WTC11 (cell line): Measurements from ENCODE around the gene BTBD9. TPM values are rescaled to one million over a fixed set of nuclear protein-coding genes. Genes with fewer than 3 reads are reported as not detected.
A peak's percentile ranks its signal among the peaks of the same experiment; 100 is the strongest.

Experiments used
- ATAC-seq: fragments of 200-7000 bp; cut with Tn5 transposase; 2 replicates; pipeline ENCODE4 v1.10.0; 2021; ENCODE audit warnings: mild to moderate bottlenecking, moderate library complexity
- CTCF ChIA-PET: fragments of 300-600 bp; sonication (Branson Sonifier 250); formaldehyde crosslinking; loops from one replicate; lab custom pipeline; 2021; ENCODE audit warnings: antibody characterized with exemption; lab: Charles Lee
- POLR2A ChIA-PET: fragments of 350-600 bp; sonication (Branson Sonifier 250); formaldehyde crosslinking; loops from one replicate; lab custom pipeline; 2021; ENCODE audit warnings: antibody characterized with exemption; lab: Charles Lee
- DNase-seq: peaks from one replicate; pipeline ENCODE4 v3.0.0; 2021; ENCODE audit warnings: low spot score
- H3K27ac Mint-ChIP-seq: 2 replicates; pipeline ENCODE4 v1.8.0; 2021; ENCODE audit warnings: mixed read lengths
- H3K27me3 Mint-ChIP-seq: 2 replicates; pipeline ENCODE4 v1.8.0; 2021; ENCODE audit warnings: low read depth, mild to moderate bottlenecking, moderate library complexity, mixed read lengths
- H3K36me3 Mint-ChIP-seq: 2 replicates; pipeline ENCODE4 v1.8.0; 2021; ENCODE audit warnings: mixed read lengths
- H3K4me1 Mint-ChIP-seq: 2 replicates; pipeline ENCODE4 v1.8.0; 2022; ENCODE audit warnings: mixed read lengths
- H3K4me3 Mint-ChIP-seq: 2 replicates; pipeline ENCODE4 v1.8.0; 2021; ENCODE audit warnings: mild to moderate bottlenecking, moderate library complexity, mixed read lengths
- H3K9me3 Mint-ChIP-seq: 2 replicates; pipeline ENCODE4 v1.8.0; 2021; ENCODE audit warnings: mixed read lengths
- EMX1 ChIP-seq: fragments of 250-450 bp; sonication (Bioruptor Pico); IDR thresholded peaks from 2 replicates; pipeline ENCODE4 v1.8.0; 2021; ENCODE audit warnings: mild to moderate bottlenecking
- ESRRA ChIP-seq: sonication (generic); formaldehyde crosslinking; IDR thresholded peaks from 2 replicates; pipeline ENCODE4 v1.8.1; 2022; ENCODE audit warnings: mild to moderate bottlenecking, missing genetic modification reagents, borderline replicate concordance
- FOXP1 ChIP-seq: sonication (generic); formaldehyde crosslinking; IDR thresholded peaks from 2 replicates; pipeline ENCODE4 v1.8.0; 2022; ENCODE audit warnings: missing genetic modification reagents, mild to moderate bottlenecking, moderate library complexity, borderline replicate concordance
- FOXP4 ChIP-seq: sonication (generic); formaldehyde crosslinking; IDR thresholded peaks from 2 replicates; pipeline ENCODE4 v1.8.0; 2022; ENCODE audit warnings: mild to moderate bottlenecking, missing genetic modification reagents
- GABPB1 ChIP-seq: sonication (generic); formaldehyde crosslinking; IDR thresholded peaks from 2 replicates; pipeline ENCODE4 v1.8.1; 2023; ENCODE audit warnings: mild to moderate bottlenecking, missing genetic modification reagents
- NFE2L1 ChIP-seq: sonication (generic); formaldehyde crosslinking; IDR thresholded peaks from 2 replicates; pipeline ENCODE4 v1.8.1; 2023; ENCODE audit warnings: missing genetic modification reagents
- NR3C1 ChIP-seq: sonication (generic); formaldehyde crosslinking; conservative IDR thresholded peaks from 2 replicates; pipeline ENCODE4 v1.8.1; 2023; ENCODE audit warnings: low read depth, mild to moderate bottlenecking, missing genetic modification reagents
- PREB ChIP-seq: sonication (generic); formaldehyde crosslinking; IDR thresholded peaks from 2 replicates; pipeline ENCODE4 v1.8.1; 2022; ENCODE audit warnings: mild to moderate bottlenecking, missing genetic modification reagents, moderate library complexity, borderline replicate concordance
- SP1 ChIP-seq: sonication (generic); formaldehyde crosslinking; conservative IDR thresholded peaks from 2 replicates; pipeline ENCODE4 v1.8.1; 2022; ENCODE audit warnings: missing genetic modification reagents
- TEAD4 ChIP-seq: sonication (generic); formaldehyde crosslinking; IDR thresholded peaks from 2 replicates; pipeline ENCODE4 v1.8.0; 2022; ENCODE audit warnings: mild to moderate bottlenecking, missing genetic modification reagents
- ZNF396 ChIP-seq: fragments of 250-450 bp; sonication (Bioruptor Pico); IDR thresholded peaks from 2 replicates; pipeline ENCODE4 v1.8.0; 2021; ENCODE audit warnings: mild to moderate bottlenecking, moderate library complexity, borderline replicate concordance
- ZNF416 ChIP-seq: fragments of 250-450 bp; sonication (Bioruptor Pico); IDR thresholded peaks from 2 replicates; pipeline ENCODE4 v1.9.0; 2021; ENCODE audit warnings: mild to moderate bottlenecking, inconsistent platforms
- ZNF671 ChIP-seq: fragments of 250-450 bp; sonication (Bioruptor Pico); IDR thresholded peaks from 2 replicates; pipeline ENCODE4 v1.8.0; 2021; ENCODE audit warnings: mild to moderate bottlenecking
- total RNA-seq: library from RNA; stranded (reverse); gene quantifications from 3 replicates; pipeline ENCODE4 v1.2.3, GENCODE V29; 2021
- TF ChIP-seq, protein P1 (sequence below): fragments of 250-450 bp; sonication (Bioruptor Pico); IDR thresholded peaks from 2 replicates; pipeline ENCODE4 v1.9.0; 2021; ENCODE audit warnings: moderate library complexity, mild to moderate bottlenecking, inconsistent platforms, borderline replicate concordance
- TF ChIP-seq, protein P2 (sequence below): sonication (generic); formaldehyde crosslinking; IDR thresholded peaks from 2 replicates; pipeline ENCODE4 v1.8.1; 2022; ENCODE audit warnings: low read depth, missing genetic modification reagents, borderline replicate concordance
- TF ChIP-seq, protein P3 (sequence below): fragments of 250-450 bp; sonication (Bioruptor Pico); IDR thresholded peaks from 2 replicates; pipeline ENCODE4 v1.9.0; 2021; ENCODE audit warnings: mild to moderate bottlenecking, borderline replicate concordance
- TF ChIP-seq, protein P4 (sequence below): sonication (generic); formaldehyde crosslinking; IDR thresholded peaks from 2 replicates; pipeline ENCODE4 v1.8.1; 2023; ENCODE audit warnings: mild to moderate bottlenecking, missing genetic modification reagents

BTBD9 gene
- total RNA-seq, 1 experiment from 2014 or later: 4.2 TPM

DNA sequence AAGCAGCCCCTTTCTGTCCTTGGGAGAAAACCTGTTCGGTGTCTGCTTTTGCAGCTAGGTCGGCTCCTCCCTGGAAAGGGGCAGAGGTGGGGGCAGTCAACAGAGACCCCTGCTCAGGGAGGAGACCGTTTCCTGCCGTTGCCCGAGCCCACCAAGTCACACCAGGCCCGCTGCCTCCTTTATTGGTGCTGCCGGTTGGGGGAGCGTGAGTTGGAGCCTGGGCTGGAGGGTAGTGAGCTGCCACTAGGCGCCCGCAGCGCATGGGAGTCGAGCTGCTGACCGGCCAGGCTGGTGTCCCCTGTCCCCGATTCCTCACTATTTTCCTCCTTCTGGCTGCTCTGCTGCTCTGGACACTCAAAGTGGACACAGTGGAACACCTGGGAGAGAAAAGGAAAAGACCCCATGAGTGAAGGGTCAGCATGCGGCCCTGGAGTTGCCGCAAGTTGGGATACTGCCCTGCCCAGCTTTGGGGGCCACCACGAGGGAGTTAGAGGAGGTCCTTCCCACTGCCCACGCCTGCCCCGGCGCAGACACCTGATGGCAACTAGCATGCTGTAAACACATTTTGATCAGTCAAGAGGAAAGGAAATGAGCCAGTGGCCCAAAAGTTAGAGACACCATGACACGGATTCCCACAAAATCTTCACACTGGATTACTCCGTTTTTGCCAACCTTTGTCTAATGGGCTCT, 464.8 kb downstream of the BTBD9 start:
- Mint-ChIP-seq H3K9me3 (no peaks in the 10 kb centered on the region), H3K36me3 (no peaks in the 10 kb centered on the region), H3K4me3 (no peak overlapping the region), H3K27ac (peak overlapping the region; percentile 21; the same call in 1 of the 2 replicates), H3K4me1 (peaks cover 36% of the 10 kb centered on the region), H3K27me3 (no peaks in the 10 kb centered on the region)
- DNase-seq (no peak), ATAC-seq (no peak)
- TF ChIP-seq FOXP4 (CRISPR knock-in tag) (no peak), ZNF396 (CRISPR knock-in tag) (no peak), ZNF671 (CRISPR knock-in tag) (no peak), EMX1 (CRISPR knock-in tag) (no peak), NFE2L1 (no peak), NR3C1 (no peak), ZNF416 (CRISPR knock-in tag) (no peak), ESRRA (no peak), FOXP1 (no peak), SP1 (CRISPR knock-in tag) (no peak), GABPB1 (CRISPR knock-in tag) (no peak), TEAD4 (CRISPR knock-in tag) (no peak), PREB (CRISPR knock-in tag) (no peak)
- TF ChIP-seq, protein P1, sequence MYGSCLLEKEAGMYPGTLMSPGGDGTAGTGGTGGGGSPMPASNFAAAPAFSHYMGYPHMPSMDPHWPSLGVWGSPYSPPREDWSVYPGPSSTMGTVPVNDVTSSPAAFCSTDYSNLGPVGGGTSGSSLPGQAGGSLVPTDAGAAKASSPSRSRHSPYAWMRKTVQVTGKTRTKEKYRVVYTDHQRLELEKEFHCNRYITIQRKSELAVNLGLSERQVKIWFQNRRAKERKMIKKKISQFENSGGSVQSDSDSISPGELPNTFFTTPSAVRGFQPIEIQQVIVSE (CRISPR knock-in tag): no peak
- TF ChIP-seq, protein P2, sequence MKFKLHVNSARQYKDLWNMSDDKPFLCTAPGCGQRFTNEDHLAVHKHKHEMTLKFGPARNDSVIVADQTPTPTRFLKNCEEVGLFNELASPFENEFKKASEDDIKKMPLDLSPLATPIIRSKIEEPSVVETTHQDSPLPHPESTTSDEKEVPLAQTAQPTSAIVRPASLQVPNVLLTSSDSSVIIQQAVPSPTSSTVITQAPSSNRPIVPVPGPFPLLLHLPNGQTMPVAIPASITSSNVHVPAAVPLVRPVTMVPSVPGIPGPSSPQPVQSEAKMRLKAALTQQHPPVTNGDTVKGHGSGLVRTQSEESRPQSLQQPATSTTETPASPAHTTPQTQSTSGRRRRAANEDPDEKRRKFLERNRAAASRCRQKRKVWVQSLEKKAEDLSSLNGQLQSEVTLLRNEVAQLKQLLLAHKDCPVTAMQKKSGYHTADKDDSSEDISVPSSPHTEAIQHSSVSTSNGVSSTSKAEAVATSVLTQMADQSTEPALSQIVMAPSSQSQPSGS (CRISPR knock-in tag): no peak
- TF ChIP-seq, protein P3, sequence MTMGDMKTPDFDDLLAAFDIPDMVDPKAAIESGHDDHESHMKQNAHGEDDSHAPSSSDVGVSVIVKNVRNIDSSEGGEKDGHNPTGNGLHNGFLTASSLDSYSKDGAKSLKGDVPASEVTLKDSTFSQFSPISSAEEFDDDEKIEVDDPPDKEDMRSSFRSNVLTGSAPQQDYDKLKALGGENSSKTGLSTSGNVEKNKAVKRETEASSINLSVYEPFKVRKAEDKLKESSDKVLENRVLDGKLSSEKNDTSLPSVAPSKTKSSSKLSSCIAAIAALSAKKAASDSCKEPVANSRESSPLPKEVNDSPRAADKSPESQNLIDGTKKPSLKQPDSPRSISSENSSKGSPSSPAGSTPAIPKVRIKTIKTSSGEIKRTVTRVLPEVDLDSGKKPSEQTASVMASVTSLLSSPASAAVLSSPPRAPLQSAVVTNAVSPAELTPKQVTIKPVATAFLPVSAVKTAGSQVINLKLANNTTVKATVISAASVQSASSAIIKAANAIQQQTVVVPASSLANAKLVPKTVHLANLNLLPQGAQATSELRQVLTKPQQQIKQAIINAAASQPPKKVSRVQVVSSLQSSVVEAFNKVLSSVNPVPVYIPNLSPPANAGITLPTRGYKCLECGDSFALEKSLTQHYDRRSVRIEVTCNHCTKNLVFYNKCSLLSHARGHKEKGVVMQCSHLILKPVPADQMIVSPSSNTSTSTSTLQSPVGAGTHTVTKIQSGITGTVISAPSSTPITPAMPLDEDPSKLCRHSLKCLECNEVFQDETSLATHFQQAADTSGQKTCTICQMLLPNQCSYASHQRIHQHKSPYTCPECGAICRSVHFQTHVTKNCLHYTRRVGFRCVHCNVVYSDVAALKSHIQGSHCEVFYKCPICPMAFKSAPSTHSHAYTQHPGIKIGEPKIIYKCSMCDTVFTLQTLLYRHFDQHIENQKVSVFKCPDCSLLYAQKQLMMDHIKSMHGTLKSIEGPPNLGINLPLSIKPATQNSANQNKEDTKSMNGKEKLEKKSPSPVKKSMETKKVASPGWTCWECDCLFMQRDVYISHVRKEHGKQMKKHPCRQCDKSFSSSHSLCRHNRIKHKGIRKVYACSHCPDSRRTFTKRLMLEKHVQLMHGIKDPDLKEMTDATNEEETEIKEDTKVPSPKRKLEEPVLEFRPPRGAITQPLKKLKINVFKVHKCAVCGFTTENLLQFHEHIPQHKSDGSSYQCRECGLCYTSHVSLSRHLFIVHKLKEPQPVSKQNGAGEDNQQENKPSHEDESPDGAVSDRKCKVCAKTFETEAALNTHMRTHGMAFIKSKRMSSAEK (CRISPR knock-in tag): no peak
- TF ChIP-seq, protein P4, sequence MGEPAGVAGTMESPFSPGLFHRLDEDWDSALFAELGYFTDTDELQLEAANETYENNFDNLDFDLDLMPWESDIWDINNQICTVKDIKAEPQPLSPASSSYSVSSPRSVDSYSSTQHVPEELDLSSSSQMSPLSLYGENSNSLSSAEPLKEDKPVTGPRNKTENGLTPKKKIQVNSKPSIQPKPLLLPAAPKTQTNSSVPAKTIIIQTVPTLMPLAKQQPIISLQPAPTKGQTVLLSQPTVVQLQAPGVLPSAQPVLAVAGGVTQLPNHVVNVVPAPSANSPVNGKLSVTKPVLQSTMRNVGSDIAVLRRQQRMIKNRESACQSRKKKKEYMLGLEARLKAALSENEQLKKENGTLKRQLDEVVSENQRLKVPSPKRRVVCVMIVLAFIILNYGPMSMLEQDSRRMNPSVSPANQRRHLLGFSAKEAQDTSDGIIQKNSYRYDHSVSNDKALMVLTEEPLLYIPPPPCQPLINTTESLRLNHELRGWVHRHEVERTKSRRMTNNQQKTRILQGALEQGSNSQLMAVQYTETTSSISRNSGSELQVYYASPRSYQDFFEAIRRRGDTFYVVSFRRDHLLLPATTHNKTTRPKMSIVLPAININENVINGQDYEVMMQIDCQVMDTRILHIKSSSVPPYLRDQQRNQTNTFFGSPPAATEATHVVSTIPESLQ: no peak
- CTCF ChIA-PET: interaction anchor here (0.6 to 1.1 kb wide), 3 partner anchors 22 to 403 kb away, joined by 3 read pairs; no protein-coding TSS in a partner anchor
- POLR2A ChIA-PET: no interaction called here
